Amygdala (tissue), 56 donors: ENCODE data around the gene CMC1.

Source experiments
- DNase-seq, 56 donors: peaks; one replicate each; lab custom pipeline; 2025; lab: John Stamatoyannopoulos, UW

CMC1 gene

GRCh38 chr3:28295898-28296490 lies 54.6 kb downstream of the CMC1 start:
- no peak for DNase-seq

GRCh38 chr3:28299705-28300104 lies 58.3 kb downstream of the CMC1 start:
- no peak for DNase-seq

GRCh38 chr3:28300345-28300962 lies 59.0 kb downstream of the CMC1 start:
- DNase-seq, result no peak

GRCh38 chr3:28301688-28302087 lies 60.3 kb downstream of the CMC1 start:
- DNase-seq, result no peak

GRCh38 chr3:28308196-28308595 lies 66.8 kb downstream of the CMC1 start:
- no peak for DNase-seq

GRCh38 chr3:28315711-28316110 lies 74.3 kb downstream of the CMC1 start:
- no peak for DNase-seq

GRCh38 chr3:28316226-28316625 lies 74.8 kb downstream of the CMC1 start:
- DNase-seq, result no peak

- no peak for DNase-seq
Measured at GRCh38 chr3:28317438-28318022, 76.1 kb downstream of the CMC1 start.

- DNase-seq, result no peak
Measured at GRCh38 chr3:28320981-28321380, 79.6 kb downstream of the CMC1 start.

GRCh38 chr3:28322464-28322863 lies 81.0 kb downstream of the CMC1 start:
- DNase-seq, result no peak

GRCh38 chr3:28326458-28326926 lies 85.1 kb downstream of the CMC1 start:
- DNase-seq, result no peak

GRCh38 chr3:28328188-28329151 lies 87.1 kb downstream of the CMC1 start:
- DNase-seq, result peak in 1 of 56 donors; percentile 29

GRCh38 chr3:28334552-28334951 lies 93.1 kb downstream of the CMC1 start:
- DNase-seq, result no peak

GRCh38 chr3:28335246-28335645 lies 93.8 kb downstream of the CMC1 start:
- no peak for DNase-seq

GRCh38 chr3:28337230-28337629 lies 95.8 kb downstream of the CMC1 start:
- no peak for DNase-seq

GRCh38 chr3:28343144-28343543 lies 101.7 kb downstream of the CMC1 start:
- DNase-seq, result no peak

- DNase-seq, result no peak
Measured at GRCh38 chr3:28345690-28346089, 104.3 kb downstream of the CMC1 start.

GRCh38 chr3:28347374-28348264 lies 106.2 kb downstream of the CMC1 start:
- DNase-seq, result peak in 4 of 56 donors; percentile 8 to 34 (median 20)

GRCh38 chr3:28348265-28348628 lies 106.8 kb downstream of the CMC1 start:
- DNase-seq, result peak in 5 of 56 donors; percentile 29 to 75 (median 62)
